C4-2B (cell line): Measurements from ENCODE around the gene SLC16A3.

Source experiments
- CTCF ChIP-seq: fragments of 450-650 bp; conservative IDR thresholded peaks from 2 replicates; pipeline ENCODE4 v1.5.1; 2017; ENCODE audit warnings: mild to moderate bottlenecking
- ZFX ChIP-seq: fragments of 450-650 bp; IDR thresholded peaks from 2 replicates; pipeline ENCODE4 v1.6.1; 2017

- TF ChIP-seq CTCF (no peak), ZFX (no peak)
Measured at GRCh38 chr17:82213251-82214011, 15.4 kb upstream of the SLC16A3 start.
